Measurements from ENCODE around the gene TM9SF1.

DNA sequence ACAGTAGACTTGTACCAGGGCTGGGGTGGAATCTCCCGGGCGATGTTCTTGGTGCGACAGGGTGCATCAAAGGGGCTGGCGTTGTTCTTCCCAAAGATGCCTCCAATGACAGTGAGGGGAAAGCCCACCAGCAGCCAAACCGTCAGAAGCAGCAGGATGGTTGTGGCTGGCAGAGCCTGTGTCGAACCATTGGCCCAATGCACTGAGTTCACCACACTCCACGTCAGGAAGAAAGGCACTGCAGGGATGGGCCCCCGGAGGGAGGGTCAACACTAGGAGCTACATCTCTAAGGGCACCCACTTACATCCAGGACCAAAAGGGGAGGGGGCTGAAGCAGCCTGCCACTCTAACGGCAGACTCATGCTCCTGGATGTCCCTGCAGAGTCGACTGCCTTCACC is 4.8 kb downstream of the TM9SF1 start:
- TF ChIP-seq CTCF (IDR thresholded peaks at IDR 0.05) (no peak), ZFX (IDR thresholded peaks at IDR 0.05; ENCODE audit: borderline replicate concordance) (no peak)

All from 22Rv1 (cell line).